CD4-positive, alpha-beta T cell treated with Interleukin-15 for 1 hour (primary cell): Measurements from ENCODE around the gene ZNF284.
A peak's percentile ranks its signal among the peaks of the same experiment; 100 is the strongest.
"Not testable (repeated sequence)": the region's sequence is repeated elsewhere in the genome, so short reads cannot be mapped to it uniquely, and the experiment has no call there.

Experiments used
- DNase-seq: peaks from one replicate; pipeline ENCODE4 v3.0.0-alpha.2; 2020

Gene ZNF284

GRCh38 chr19:44112802-44113137 lies 40.8 kb downstream of the ZNF284 start:
- no peak for DNase-seq

GRCh38 chr19:44113138-44113783 lies 41.3 kb downstream of the ZNF284 start, which contains the start of gene ZNF225:
Gene ZNF225, plus strand, starts transcription at chr19:44113399. Its CDS starts 2,429 bp downstream, at chr19:44115828.
- peak; percentile 93 for DNase-seq

GRCh38 chr19:44113784-44114390 lies 41.9 kb downstream of the ZNF284 start:
- no peak for DNase-seq

GRCh38 chr19:44121162-44121561 lies 49.2 kb downstream of the ZNF284 start:
- DNase-seq = not testable (repeated sequence)

- DNase-seq = no peak
These were observed 60.0 kb downstream of the ZNF284 start for GRCh38 chr19:44131955-44132354.
